NCI-H446 (cell line): ENCODE results near the gene CADM1.
A peak's percentile ranks its signal among the peaks of the same experiment; 100 is the strongest.

Experiments
- DNase-seq, 2 experiments: peaks; one replicate each; lab custom pipeline; 2025; lab: John Stamatoyannopoulos, UW

CADM1 gene

GRCh38 chr11:115244758-115245157, 259.5 kb downstream of the CADM1 start:
- DNase-seq = peak; percentile 21 to 57

- peak; percentile 44 to 57 for DNase-seq
Measured at GRCh38 chr11:115244296-115244695, 259.9 kb downstream of the CADM1 start.

- no peak for DNase-seq
Measured at GRCh38 chr11:115242982-115243381, 261.2 kb downstream of the CADM1 start.

GRCh38 chr11:115241899-115242298, 262.3 kb downstream of the CADM1 start:
- DNase-seq = no peak

- no peak for DNase-seq
Measured at GRCh38 chr11:115238791-115239190, 265.4 kb downstream of the CADM1 start.

GRCh38 chr11:115238086-115238485, 266.1 kb downstream of the CADM1 start:
- no peak for DNase-seq

- no peak for DNase-seq
Measured at GRCh38 chr11:115237578-115237977, 266.6 kb downstream of the CADM1 start.

GRCh38 chr11:115234794-115235193, 269.4 kb downstream of the CADM1 start:
- no peak for DNase-seq

GRCh38 chr11:115226556-115226955, 277.7 kb downstream of the CADM1 start:
- no peak for DNase-seq

- DNase-seq = no peak
Measured at GRCh38 chr11:115224551-115224950, 279.7 kb downstream of the CADM1 start.

- no peak for DNase-seq
Measured at GRCh38 chr11:115222863-115223530, 281.2 kb downstream of the CADM1 start.

- peak; percentile 11 to 67 for DNase-seq
Measured at GRCh38 chr11:115222218-115222862, 281.9 kb downstream of the CADM1 start.

GRCh38 chr11:115221461-115222069, 282.6 kb downstream of the CADM1 start:
- no peak for DNase-seq

GRCh38 chr11:115220911-115221310, 283.3 kb downstream of the CADM1 start:
- DNase-seq = peak; percentile 10 to 60

- no peak for DNase-seq
Measured at GRCh38 chr11:115220423-115220822, 283.8 kb downstream of the CADM1 start.

GRCh38 chr11:115219376-115219775, 284.8 kb downstream of the CADM1 start:
- no peak for DNase-seq

GRCh38 chr11:115217726-115218311, 286.4 kb downstream of the CADM1 start:
- DNase-seq = no peak

- DNase-seq = no peak
Measured at GRCh38 chr11:115215694-115216617, 288.3 kb downstream of the CADM1 start.

GRCh38 chr11:115214644-115215234, 289.5 kb downstream of the CADM1 start:
- no peak for DNase-seq

GRCh38 chr11:115213007-115213406, 291.2 kb downstream of the CADM1 start:
- DNase-seq = no peak

- DNase-seq = no peak
Measured at GRCh38 chr11:115208808-115209259, 295.4 kb downstream of the CADM1 start.
